HL-60 (cell line): ENCODE data around the gene NUTF2.

Experiments
- GABPA ChIP-seq: IDR thresholded peaks from 2 replicates; pipeline ENCODE4 v1.6.1; 2012; ENCODE audit warnings: low read depth
- POLR2AphosphoS5 ChIP-seq: IDR thresholded peaks from 2 replicates; pipeline ENCODE4 v1.6.1; 2012; ENCODE audit warnings: low read depth
- SPI1 ChIP-seq: IDR thresholded peaks from 2 replicates; pipeline ENCODE4 v1.6.1; 2012; ENCODE audit warnings: low read depth, mild to moderate bottlenecking, borderline replicate concordance
- TF ChIP-seq, protein P1 (sequence below): IDR thresholded peaks from one replicate; pipeline ENCODE4 v1.5.1; 2011; ENCODE audit warnings: low read length, control low read depth, inconsistent platforms; ENCODE audit not compliant: insufficient read depth
- TF ChIP-seq, protein P2 (sequence below): IDR thresholded peaks from 2 replicates; pipeline ENCODE4 v1.6.1; 2012; ENCODE audit warnings: low read depth; ENCODE audit not compliant: insufficient replicate concordance

DNA sequence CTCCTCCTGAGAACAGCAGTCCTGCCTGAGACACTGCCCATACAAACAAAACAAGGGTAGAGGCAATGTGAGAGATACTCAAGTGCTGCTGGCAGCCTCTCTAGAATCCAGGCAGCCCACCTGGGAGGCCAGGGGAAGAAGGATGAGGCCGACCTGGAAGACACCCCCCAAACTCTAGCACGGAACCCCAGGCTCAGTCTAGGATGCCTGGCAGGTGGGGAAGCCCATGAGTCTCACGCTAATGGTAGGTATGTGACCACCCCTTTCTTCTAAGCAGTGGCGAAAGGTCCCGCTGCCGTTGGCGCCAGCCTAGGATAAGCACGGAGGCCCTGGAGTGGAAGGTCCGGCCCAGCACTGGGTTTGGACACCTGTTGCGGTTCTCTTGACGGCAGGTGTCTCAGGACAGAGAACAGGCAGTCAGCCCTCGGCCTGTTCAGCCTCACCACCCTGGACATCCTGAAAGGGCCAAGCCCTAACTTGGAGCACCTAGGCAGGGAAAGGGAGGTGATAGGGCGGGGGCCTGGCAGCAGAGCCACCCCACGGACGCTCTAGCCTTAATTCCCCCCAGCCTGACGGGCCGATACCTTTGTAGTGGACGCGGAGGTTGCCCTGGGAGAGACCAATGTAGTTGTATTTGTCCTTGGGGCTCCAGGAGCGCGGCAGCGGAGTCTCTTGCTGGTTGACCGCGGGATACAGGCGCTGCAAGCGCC is 40.9 kb upstream of the NUTF2 start:
- TF ChIP-seq, protein P1, sequence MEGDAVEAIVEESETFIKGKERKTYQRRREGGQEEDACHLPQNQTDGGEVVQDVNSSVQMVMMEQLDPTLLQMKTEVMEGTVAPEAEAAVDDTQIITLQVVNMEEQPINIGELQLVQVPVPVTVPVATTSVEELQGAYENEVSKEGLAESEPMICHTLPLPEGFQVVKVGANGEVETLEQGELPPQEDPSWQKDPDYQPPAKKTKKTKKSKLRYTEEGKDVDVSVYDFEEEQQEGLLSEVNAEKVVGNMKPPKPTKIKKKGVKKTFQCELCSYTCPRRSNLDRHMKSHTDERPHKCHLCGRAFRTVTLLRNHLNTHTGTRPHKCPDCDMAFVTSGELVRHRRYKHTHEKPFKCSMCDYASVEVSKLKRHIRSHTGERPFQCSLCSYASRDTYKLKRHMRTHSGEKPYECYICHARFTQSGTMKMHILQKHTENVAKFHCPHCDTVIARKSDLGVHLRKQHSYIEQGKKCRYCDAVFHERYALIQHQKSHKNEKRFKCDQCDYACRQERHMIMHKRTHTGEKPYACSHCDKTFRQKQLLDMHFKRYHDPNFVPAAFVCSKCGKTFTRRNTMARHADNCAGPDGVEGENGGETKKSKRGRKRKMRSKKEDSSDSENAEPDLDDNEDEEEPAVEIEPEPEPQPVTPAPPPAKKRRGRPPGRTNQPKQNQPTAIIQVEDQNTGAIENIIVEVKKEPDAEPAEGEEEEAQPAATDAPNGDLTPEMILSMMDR: no peak
- TF ChIP-seq POLR2AphosphoS5: no peak
- TF ChIP-seq GABPA: no peak
- no peak for TF ChIP-seq SPI1
- TF ChIP-seq, protein P2, sequence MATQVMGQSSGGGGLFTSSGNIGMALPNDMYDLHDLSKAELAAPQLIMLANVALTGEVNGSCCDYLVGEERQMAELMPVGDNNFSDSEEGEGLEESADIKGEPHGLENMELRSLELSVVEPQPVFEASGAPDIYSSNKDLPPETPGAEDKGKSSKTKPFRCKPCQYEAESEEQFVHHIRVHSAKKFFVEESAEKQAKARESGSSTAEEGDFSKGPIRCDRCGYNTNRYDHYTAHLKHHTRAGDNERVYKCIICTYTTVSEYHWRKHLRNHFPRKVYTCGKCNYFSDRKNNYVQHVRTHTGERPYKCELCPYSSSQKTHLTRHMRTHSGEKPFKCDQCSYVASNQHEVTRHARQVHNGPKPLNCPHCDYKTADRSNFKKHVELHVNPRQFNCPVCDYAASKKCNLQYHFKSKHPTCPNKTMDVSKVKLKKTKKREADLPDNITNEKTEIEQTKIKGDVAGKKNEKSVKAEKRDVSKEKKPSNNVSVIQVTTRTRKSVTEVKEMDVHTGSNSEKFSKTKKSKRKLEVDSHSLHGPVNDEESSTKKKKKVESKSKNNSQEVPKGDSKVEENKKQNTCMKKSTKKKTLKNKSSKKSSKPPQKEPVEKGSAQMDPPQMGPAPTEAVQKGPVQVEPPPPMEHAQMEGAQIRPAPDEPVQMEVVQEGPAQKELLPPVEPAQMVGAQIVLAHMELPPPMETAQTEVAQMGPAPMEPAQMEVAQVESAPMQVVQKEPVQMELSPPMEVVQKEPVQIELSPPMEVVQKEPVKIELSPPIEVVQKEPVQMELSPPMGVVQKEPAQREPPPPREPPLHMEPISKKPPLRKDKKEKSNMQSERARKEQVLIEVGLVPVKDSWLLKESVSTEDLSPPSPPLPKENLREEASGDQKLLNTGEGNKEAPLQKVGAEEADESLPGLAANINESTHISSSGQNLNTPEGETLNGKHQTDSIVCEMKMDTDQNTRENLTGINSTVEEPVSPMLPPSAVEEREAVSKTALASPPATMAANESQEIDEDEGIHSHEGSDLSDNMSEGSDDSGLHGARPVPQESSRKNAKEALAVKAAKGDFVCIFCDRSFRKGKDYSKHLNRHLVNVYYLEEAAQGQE: no peak
